ENCODE results near the gene TUBB1. TPM values are rescaled to one million over a fixed set of nuclear protein-coding genes. Genes with fewer than 3 reads are reported as not detected.

Gene TUBB1
- total RNA-seq, 6 experiments from 2014 or later, result 0.06 to 1.5 (median 0.31) TPM; not detected in 1

- intact Hi-C loops (cut with DNase I), result no loop called here
- ATAC-seq (no peak), DNase-seq (no peak)
- peaks cover 0 to 33% (median 14%) of the 10 kb centered on the region in 4 donors for H3K4me1 ChIP-seq
- peaks cover 15 to 59% (median 38%) of the 10 kb centered on the region in 4 donors for H3K36me3 ChIP-seq
- WGBS (ENCODE audit: insufficient coverage, low coverage, low lambda C conversion rate, missing lambda C conversion rate), result 94% methylated on average over 1 of the region's 1 CpG
- H3K27me3 ChIP-seq, result no peaks in the 10 kb centered on the region
- no peaks in the 10 kb centered on the region for H3K9me3 ChIP-seq
- TF ChIP-seq CTCF (IDR thresholded peaks at IDR 0.05) (no peak), POLR2A (IDR thresholded peaks at IDR 0.05) (no peak)
- H3K4me3 ChIP-seq, result peak overlapping the region in 2 of 3 donors; percentile 93 to 95
- H3K27ac ChIP-seq, result peak overlapping the region in 1 of 3 donors; percentile 80
Observed at GRCh38 chr20:59033093-59033492, 13.9 kb downstream of the TUBB1 start.

GRCh38 chr20:59033616-59034165 is 14.5 kb downstream of the TUBB1 start:
- WGBS (ENCODE audit: insufficient coverage, low coverage, low lambda C conversion rate, missing lambda C conversion rate), result no CpG with 5 or more reads among the region's 2 CpGs
- no peaks in the 10 kb centered on the region for H3K27me3 ChIP-seq
- peaks cover 15 to 58% (median 35%) of the 10 kb centered on the region in 4 donors for H3K36me3 ChIP-seq
- peaks cover 0 to 33% (median 14%) of the 10 kb centered on the region in 4 donors for H3K4me1 ChIP-seq
- TF ChIP-seq POLR2A (IDR thresholded peaks at IDR 0.05), result no peak
- TF ChIP-seq CTCF (IDR thresholded peaks at IDR 0.05), result no peak
- no peak for DNase-seq
- intact Hi-C loops (cut with DNase I), result no loop called here
- H3K4me3 ChIP-seq, result no peak overlapping the region
- H3K27ac ChIP-seq, result no peak overlapping the region
- H3K9me3 ChIP-seq, result no peaks in the 10 kb centered on the region
- ATAC-seq, result no peak

GRCh38 chr20:59035381-59035780 is 16.2 kb downstream of the TUBB1 start:
- no peak overlapping the region for H3K27ac ChIP-seq
- no peaks in the 10 kb centered on the region for H3K27me3 ChIP-seq
- H3K9me3 ChIP-seq, result no peaks in the 10 kb centered on the region
- intact Hi-C loops (cut with DNase I), result no loop called here
- 96% methylated on average over 3 of the region's 3 CpGs for WGBS (ENCODE audit: insufficient coverage, low coverage, low lambda C conversion rate, missing lambda C conversion rate)
- H3K36me3 ChIP-seq, result peaks cover 15 to 41% (median 24%) of the 10 kb centered on the region in 4 donors
- H3K4me1 ChIP-seq, result peaks cover 0 to 25% (median 10%) of the 10 kb centered on the region in 4 donors
- ATAC-seq (no peak), DNase-seq (no peak)
- no peak overlapping the region for H3K4me3 ChIP-seq
- TF ChIP-seq CTCF (IDR thresholded peaks at IDR 0.05) (no peak), POLR2A (IDR thresholded peaks at IDR 0.05) (no peak)

GRCh38 chr20:59037386-59037785 is 18.2 kb downstream of the TUBB1 start:
- H3K27ac ChIP-seq, result no peak overlapping the region
- H3K36me3 ChIP-seq, result peaks cover 15 to 41% (median 24%) of the 10 kb centered on the region in 4 donors
- no peak for TF ChIP-seq POLR2A (IDR thresholded peaks at IDR 0.05)
- no peak for TF ChIP-seq CTCF (IDR thresholded peaks at IDR 0.05)
- intact Hi-C loops (cut with DNase I), result no loop called here
- H3K9me3 ChIP-seq, result no peaks in the 10 kb centered on the region
- 89% methylated on average over 9 of the region's 12 CpGs for WGBS (ENCODE audit: insufficient coverage, low coverage, low lambda C conversion rate, missing lambda C conversion rate)
- DNase-seq, result no peak
- H3K4me3 ChIP-seq, result no peak overlapping the region
- no peak for ATAC-seq
- H3K27me3 ChIP-seq, result no peaks in the 10 kb centered on the region
- H3K4me1 ChIP-seq, result peaks cover 0 to 30% (median 5%) of the 10 kb centered on the region in 4 donors
